ENCODE measurements around the gene HNRNPAB.
A peak's percentile ranks its signal among the peaks of the same experiment; 100 is the strongest.

Gene HNRNPAB

GRCh38 chr5:178206166-178207101 lies 2.1 kb downstream of the HNRNPAB start (continued):
- TF ChIP-seq PRDM4 (tag by site-specific recombination; IDR thresholded peaks at IDR 0.05): no peak
- no peak for TF ChIP-seq CTCF (tag by site-specific recombination; IDR thresholded peaks at IDR 0.05)
- TF ChIP-seq ZNF785 (tag by site-specific recombination; IDR thresholded peaks at IDR 0.05): no peak
- no peak for TF ChIP-seq ZNF157 (tag by site-specific recombination; IDR thresholded peaks at IDR 0.05)
- peak; percentile 89 for TF ChIP-seq ZIC2 (tag by site-specific recombination; IDR thresholded peaks at IDR 0.05)
- TF ChIP-seq ZNF26 (tag by site-specific recombination; IDR thresholded peaks at IDR 0.05): no peak
- TF ChIP-seq ZNF280C (tag by site-specific recombination; IDR thresholded peaks at IDR 0.05): no peak
- no peak for TF ChIP-seq GLI2 (tag by site-specific recombination; IDR thresholded peaks at IDR 0.05; ENCODE audit: borderline replicate concordance, low read depth)
- TF ChIP-seq ZNF596 (tag by site-specific recombination; IDR thresholded peaks at IDR 0.05): no peak
- TF ChIP-seq ZNF639 (tag by site-specific recombination; IDR thresholded peaks at IDR 0.05): no peak
- 0 out of 2 replicates have a peak, but pooled peaks have one; percentile 32 for TF ChIP-seq ZNF335 (tag by site-specific recombination; conservative IDR thresholded peaks at IDR 0.05)
- TF ChIP-seq RBAK (tag by site-specific recombination; IDR thresholded peaks at IDR 0.05): no peak
- no peak for TF ChIP-seq ZEB2 (tag by site-specific recombination; IDR thresholded peaks at IDR 0.05)
- no peak; the same call in 1 of the 2 replicates for TF ChIP-seq ZBTB21 (tag by site-specific recombination; IDR thresholded peaks at IDR 0.05)
- TF ChIP-seq ZNF391 (tag by site-specific recombination; IDR thresholded peaks at IDR 0.05; ENCODE audit: borderline replicate concordance, low read depth): no peak
- TF ChIP-seq ZNF488 (tag by site-specific recombination; IDR thresholded peaks at IDR 0.05): no peak
- TF ChIP-seq ZNF701 (tag by site-specific recombination; IDR thresholded peaks at IDR 0.05): no peak
- peak; percentile 52; the same call in 1 of the 2 replicates for TF ChIP-seq ZNF366 (tag by site-specific recombination; conservative IDR thresholded peaks at IDR 0.05)
- TF ChIP-seq ZNF37A (tag by site-specific recombination; IDR thresholded peaks at IDR 0.05): no peak
- TF ChIP-seq ZNF354C (tag by site-specific recombination; IDR thresholded peaks at IDR 0.05; ENCODE audit: borderline replicate concordance, low read depth): no peak
- TF ChIP-seq ZNF521 (tag by site-specific recombination; IDR thresholded peaks at IDR 0.05): no peak

Data from HEK293 (cell line).